ENCODE results near the gene ANKZF1.
"Not testable (repeated sequence)": the region's sequence is repeated elsewhere in the genome, so short reads cannot be mapped to it uniquely, and the experiment has no call there.

ANKZF1 gene

GRCh38 chr2:219254590-219255201 is 25.1 kb downstream of the ANKZF1 start:
- DNase-seq (ENCODE audit: low spot score) = no peak

GRCh38 chr2:219258942-219259341 is 29.3 kb downstream of the ANKZF1 start:
- DNase-seq (ENCODE audit: low spot score) = not testable (repeated sequence)

GRCh38 chr2:219261024-219261855 is 31.6 kb downstream of the ANKZF1 start:
- DNase-seq (ENCODE audit: low spot score) = no peak

GRCh38 chr2:219266232-219266631 is 36.6 kb downstream of the ANKZF1 start:
- no peak for DNase-seq (ENCODE audit: low spot score)

GRCh38 chr2:219266886-219267285 is 37.3 kb downstream of the ANKZF1 start:
- no peak for DNase-seq (ENCODE audit: low spot score)

GRCh38 chr2:219268294-219268693 is 38.7 kb downstream of the ANKZF1 start:
- DNase-seq (ENCODE audit: low spot score) = no peak

- DNase-seq (ENCODE audit: low spot score) = no peak
Measured at GRCh38 chr2:219269362-219270054, 39.9 kb downstream of the ANKZF1 start.

GRCh38 chr2:219270055-219270372 is 40.4 kb downstream of the ANKZF1 start:
- DNase-seq (ENCODE audit: low spot score) = no peak

- DNase-seq (ENCODE audit: low spot score) = no peak
Measured at GRCh38 chr2:219271021-219271420, 41.4 kb downstream of the ANKZF1 start.

- DNase-seq (ENCODE audit: low spot score) = no peak
Measured at GRCh38 chr2:219272356-219272755, 42.8 kb downstream of the ANKZF1 start.

GRCh38 chr2:219272995-219273394 is 43.4 kb downstream of the ANKZF1 start:
- DNase-seq (ENCODE audit: low spot score) = no peak

GRCh38 chr2:219273937-219274336 is 44.3 kb downstream of the ANKZF1 start:
- DNase-seq (ENCODE audit: low spot score) = no peak

GRCh38 chr2:219274361-219274921 is 44.8 kb downstream of the ANKZF1 start:
- DNase-seq (ENCODE audit: low spot score) = peak; percentile 93

- peak; percentile 74 for DNase-seq (ENCODE audit: low spot score)
Measured at GRCh38 chr2:219277703-219278654, 48.4 kb downstream of the ANKZF1 start.

- no peak for DNase-seq (ENCODE audit: low spot score)
Measured at GRCh38 chr2:219278655-219279150, 49.1 kb downstream of the ANKZF1 start.

- DNase-seq (ENCODE audit: low spot score) = peak; percentile 100
Measured at GRCh38 chr2:219279151-219279915, 49.7 kb downstream of the ANKZF1 start, which contains the start of gene DNAJB2. Gene DNAJB2 (plus strand): TSS chr2:219279366. CDS start chr2:219279834, 468 bp downstream.

GRCh38 chr2:219279916-219280516 is 50.4 kb downstream of the ANKZF1 start:
- DNase-seq (ENCODE audit: low spot score) = no peak

GRCh38 chr2:219280651-219281050 is 51.0 kb downstream of the ANKZF1 start:
- DNase-seq (ENCODE audit: low spot score) = no peak

GRCh38 chr2:219281588-219281987 is 52.0 kb downstream of the ANKZF1 start:
- no peak for DNase-seq (ENCODE audit: low spot score)

- DNase-seq (ENCODE audit: low spot score) = no peak
Measured at GRCh38 chr2:219282375-219282774, 52.8 kb downstream of the ANKZF1 start.

Data from AG08395 (cell line).